ENCODE data around the gene LIMS2.

The LIMS2 gene

DNA sequence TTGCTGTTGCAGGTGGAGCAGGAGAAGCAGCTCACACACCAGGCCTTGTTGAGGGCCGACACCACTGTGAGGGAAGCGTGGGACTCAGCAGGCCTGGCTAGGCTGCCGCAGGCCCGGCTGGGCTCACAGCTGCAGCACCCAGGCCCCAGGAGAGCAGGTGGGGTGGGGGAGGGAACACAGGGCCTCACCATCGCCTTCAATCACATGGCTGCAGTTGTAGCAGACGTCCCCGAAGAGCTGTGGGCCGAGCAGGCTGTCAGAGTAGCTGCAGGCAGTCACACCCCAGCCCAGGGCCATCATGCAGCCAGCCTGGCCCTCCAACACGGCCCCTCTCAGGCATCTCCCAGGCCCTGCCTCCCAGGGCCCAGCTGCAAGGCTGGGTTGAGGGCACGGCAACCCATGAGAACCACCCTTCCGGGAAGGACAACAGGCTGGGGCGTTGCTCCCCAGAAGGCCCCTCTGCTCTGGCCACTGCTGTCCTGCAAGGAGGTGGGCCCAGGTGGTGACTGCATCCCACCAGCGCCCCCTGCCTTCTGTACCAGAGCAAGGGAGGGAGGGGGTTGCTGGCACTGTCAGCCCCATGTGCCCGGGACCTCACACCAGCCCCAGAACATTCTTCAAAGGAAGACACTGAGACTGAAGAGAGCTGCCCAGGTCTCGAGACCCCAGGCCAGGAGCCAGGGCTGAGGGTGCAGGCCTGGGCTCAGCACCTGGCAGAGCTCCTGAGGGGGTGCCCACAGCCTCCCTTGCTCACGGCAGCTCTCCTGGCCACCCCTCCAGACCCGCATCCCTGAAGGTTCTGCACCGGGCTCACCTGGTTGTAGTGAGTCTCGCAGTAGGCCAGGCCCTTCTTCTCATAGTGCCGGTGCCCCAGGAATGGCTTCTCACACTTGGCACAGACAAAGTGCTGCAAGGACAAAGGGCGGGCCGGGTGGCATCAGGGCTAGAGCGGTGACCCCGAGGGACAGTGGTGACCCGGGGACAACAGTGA is 35.0 kb downstream of the LIMS2 start:
- H3K4me1 Mint-ChIP-seq = peaks cover 68% of the 10 kb centered on the region
- no peaks in the 10 kb centered on the region for H3K9me3 Mint-ChIP-seq
- H3K4me3 Mint-ChIP-seq = peak overlapping the region; percentile 10
- peak; percentile 80 for ATAC-seq
- no peaks in the 10 kb centered on the region for H3K27me3 Mint-ChIP-seq
- peak overlapping the region; percentile 97 for H3K27ac Mint-ChIP-seq
- H3K36me3 Mint-ChIP-seq = no peaks in the 10 kb centered on the region

GRCh38 chr2:127639111-127639474 is 36.2 kb downstream of the LIMS2 start:
- no peak for ATAC-seq
- Mint-ChIP-seq H3K36me3 (no peaks in the 10 kb centered on the region), H3K27me3 (no peaks in the 10 kb centered on the region), H3K9me3 (no peaks in the 10 kb centered on the region), H3K4me3 (no peak overlapping the region), H3K27ac (peak overlapping the region; percentile 97), H3K4me1 (peaks cover 79% of the 10 kb centered on the region)

DNA sequence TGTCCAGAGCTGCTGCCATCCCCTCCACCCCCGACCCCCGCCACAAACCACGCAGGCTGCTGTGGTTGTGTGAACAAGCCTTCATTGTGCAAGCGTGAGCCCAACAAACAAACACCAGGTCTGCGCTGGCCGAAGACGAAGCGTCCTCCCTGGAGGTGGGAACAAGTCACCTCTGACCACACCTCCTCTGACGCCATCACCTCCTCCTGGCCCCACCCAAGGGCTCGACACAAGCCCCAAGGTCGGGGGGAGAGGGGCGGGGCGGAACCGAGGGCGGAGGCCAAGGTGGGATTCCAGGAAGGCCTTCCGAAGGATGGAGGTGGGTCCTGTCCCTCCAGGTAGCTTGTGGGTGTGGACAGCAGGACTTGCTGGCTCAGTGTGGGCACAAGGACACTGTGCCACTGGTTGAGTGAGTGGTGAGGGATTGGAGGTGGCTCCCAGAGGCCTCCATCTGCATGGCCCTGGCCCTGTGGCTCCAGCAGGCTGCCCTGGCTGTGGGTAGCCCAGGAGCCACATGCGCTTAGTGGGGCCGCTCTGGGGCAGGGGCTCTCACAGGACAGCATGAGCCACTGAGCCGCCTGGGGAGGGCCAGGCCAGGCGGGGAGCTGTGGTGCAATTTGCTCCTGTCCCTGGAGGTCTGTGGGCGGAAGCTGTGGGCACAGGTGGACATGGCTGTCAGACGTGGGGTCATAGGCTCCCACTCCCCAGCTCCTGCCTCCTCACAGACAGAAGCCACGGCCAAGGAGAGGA is 36.8 kb downstream of the LIMS2 start:
- no peaks in the 10 kb centered on the region for H3K36me3 Mint-ChIP-seq
- peaks cover 80% of the 10 kb centered on the region for H3K4me1 Mint-ChIP-seq
- no peaks in the 10 kb centered on the region for H3K9me3 Mint-ChIP-seq
- no peaks in the 10 kb centered on the region for H3K27me3 Mint-ChIP-seq
- no peak for ATAC-seq
- peak overlapping the region; percentile 97 for H3K27ac Mint-ChIP-seq
- no peak overlapping the region for H3K4me3 Mint-ChIP-seq

DNA sequence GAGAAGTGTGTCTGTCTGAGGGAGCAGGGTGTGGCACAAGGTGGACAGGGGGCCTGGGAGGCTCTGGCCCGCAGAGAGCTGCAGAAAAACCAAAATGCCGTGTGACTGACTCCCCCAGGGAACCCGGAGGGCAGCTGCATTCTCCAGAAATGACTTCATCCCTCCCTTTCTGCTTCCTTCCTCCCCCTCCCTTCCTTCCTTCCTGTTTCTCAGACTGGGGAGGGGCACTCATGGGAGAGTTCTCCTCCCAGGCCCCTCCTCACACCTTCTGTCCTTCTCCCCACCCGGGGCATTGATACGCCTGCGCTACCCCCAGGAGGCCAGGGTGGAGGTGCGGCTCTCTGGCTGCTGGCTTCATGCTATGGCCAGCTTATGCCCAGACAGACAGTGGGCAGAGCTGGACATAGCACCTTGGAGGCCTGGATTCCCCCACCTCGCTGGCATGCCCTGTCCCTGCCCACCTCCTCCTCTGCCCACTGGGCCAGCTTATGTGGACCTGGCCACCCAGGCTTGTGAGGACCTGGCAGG is 37.5 kb downstream of the LIMS2 start:
- ATAC-seq = peak; percentile 1
- no peaks in the 10 kb centered on the region for H3K9me3 Mint-ChIP-seq
- no peak overlapping the region for H3K4me3 Mint-ChIP-seq
- H3K27me3 Mint-ChIP-seq = no peaks in the 10 kb centered on the region
- no peaks in the 10 kb centered on the region for H3K36me3 Mint-ChIP-seq
- H3K4me1 Mint-ChIP-seq = peaks cover 88% of the 10 kb centered on the region
- H3K27ac Mint-ChIP-seq = peak overlapping the region; percentile 97

DNA sequence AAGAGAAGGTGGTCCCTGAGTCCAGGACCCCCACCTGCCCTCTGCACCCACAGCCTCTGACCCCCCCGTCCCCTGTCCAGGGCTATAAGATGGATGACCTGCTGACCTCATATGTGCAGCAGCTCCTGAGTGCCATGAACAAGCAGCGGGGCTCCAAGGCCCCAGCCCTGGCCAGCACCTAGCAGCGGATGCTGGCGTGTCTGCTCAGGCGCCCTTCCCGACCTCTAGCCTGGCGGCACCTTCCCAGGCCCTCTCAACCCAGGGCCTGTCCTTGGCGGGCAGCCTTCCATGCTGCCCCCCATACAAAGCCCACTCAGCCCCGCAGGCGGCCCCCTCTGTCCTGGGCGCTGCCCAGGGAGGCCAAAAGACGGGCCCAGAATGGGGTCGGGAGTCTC is 38.1 kb downstream of the LIMS2 start:
- no peak overlapping the region for H3K4me3 Mint-ChIP-seq
- H3K27ac Mint-ChIP-seq = peak overlapping the region; percentile 97
- H3K27me3 Mint-ChIP-seq = no peaks in the 10 kb centered on the region
- no peaks in the 10 kb centered on the region for H3K36me3 Mint-ChIP-seq
- ATAC-seq = no peak
- H3K9me3 Mint-ChIP-seq = no peaks in the 10 kb centered on the region
- peaks cover 93% of the 10 kb centered on the region for H3K4me1 Mint-ChIP-seq

GRCh38 chr2:127636248-127637235 is 38.8 kb downstream of the LIMS2 start:
- no peaks in the 10 kb centered on the region for H3K9me3 Mint-ChIP-seq
- no peaks in the 10 kb centered on the region for H3K36me3 Mint-ChIP-seq
- peaks cover 97% of the 10 kb centered on the region for H3K4me1 Mint-ChIP-seq
- ATAC-seq = no peak
- no peaks in the 10 kb centered on the region for H3K27me3 Mint-ChIP-seq
- H3K4me3 Mint-ChIP-seq = no peak overlapping the region
- peak overlapping the region; percentile 97 for H3K27ac Mint-ChIP-seq

GRCh38 chr2:127635380-127636237 is 39.7 kb downstream of the LIMS2 start:
- no peaks in the 10 kb centered on the region for H3K9me3 Mint-ChIP-seq
- H3K36me3 Mint-ChIP-seq = no peaks in the 10 kb centered on the region
- H3K27ac Mint-ChIP-seq = peak overlapping the region; percentile 97
- no peak for ATAC-seq
- H3K4me1 Mint-ChIP-seq = peaks cover 99% of the 10 kb centered on the region
- H3K4me3 Mint-ChIP-seq = peak overlapping the region; percentile 14
- H3K27me3 Mint-ChIP-seq = no peaks in the 10 kb centered on the region

- peak overlapping the region; percentile 14 for H3K4me3 Mint-ChIP-seq
- no peak for ATAC-seq
- H3K27me3 Mint-ChIP-seq = no peaks in the 10 kb centered on the region
- no peaks in the 10 kb centered on the region for H3K36me3 Mint-ChIP-seq
- H3K4me1 Mint-ChIP-seq = peaks cover 99% of the 10 kb centered on the region
- peak overlapping the region; percentile 97 for H3K27ac Mint-ChIP-seq
- H3K9me3 Mint-ChIP-seq = no peaks in the 10 kb centered on the region
Measured at GRCh38 chr2:127634626-127635379, 40.5 kb downstream of the LIMS2 start.

DNA sequence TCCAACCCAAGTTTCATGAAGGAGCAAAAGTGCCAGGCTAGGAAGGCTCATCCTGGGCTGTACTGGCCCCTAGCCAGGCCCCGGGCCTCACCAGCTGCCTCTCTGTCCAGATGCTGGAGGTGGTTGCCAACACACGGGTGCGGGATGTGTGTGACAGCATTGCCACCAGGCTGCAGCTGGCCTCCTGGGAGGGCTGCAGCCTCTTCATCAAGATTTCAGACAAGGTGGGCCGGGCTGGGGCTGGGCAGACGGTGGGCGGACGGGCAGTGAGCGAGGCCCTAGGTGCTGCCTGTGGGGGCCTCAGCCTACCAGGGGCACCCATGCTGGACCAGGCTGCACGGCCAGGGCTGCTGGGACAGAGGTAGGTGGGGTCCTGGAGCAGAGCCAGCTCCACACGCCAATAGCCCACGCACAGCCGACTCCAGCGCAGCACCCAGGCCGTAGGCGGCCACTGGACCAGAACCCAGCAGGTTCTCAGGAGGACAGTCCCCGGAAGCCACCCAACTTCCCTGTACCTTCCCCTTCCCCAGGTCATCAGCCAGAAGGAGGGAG is 41.2 kb downstream of the LIMS2 start:
- Mint-ChIP-seq H3K27ac (peak overlapping the region; percentile 97), H3K27me3 (no peaks in the 10 kb centered on the region), H3K36me3 (no peaks in the 10 kb centered on the region), H3K4me1 (peaks cover 97% of the 10 kb centered on the region), H3K4me3 (peak overlapping the region; percentile 47), H3K9me3 (no peaks in the 10 kb centered on the region)
- no peak for ATAC-seq

- H3K9me3 Mint-ChIP-seq = no peaks in the 10 kb centered on the region
- H3K36me3 Mint-ChIP-seq = no peaks in the 10 kb centered on the region
- no peak for ATAC-seq
- peak overlapping the region; percentile 47 for H3K4me3 Mint-ChIP-seq
- peak overlapping the region; percentile 97 for H3K27ac Mint-ChIP-seq
- H3K4me1 Mint-ChIP-seq = peaks cover 92% of the 10 kb centered on the region
- no peaks in the 10 kb centered on the region for H3K27me3 Mint-ChIP-seq
Measured at GRCh38 chr2:127633556-127634065, 41.7 kb downstream of the LIMS2 start.

GRCh38 chr2:127632592-127633489 is 42.5 kb downstream of the LIMS2 start:
- Mint-ChIP-seq H3K36me3 (no peaks in the 10 kb centered on the region), H3K27me3 (no peaks in the 10 kb centered on the region), H3K4me3 (peak overlapping the region; percentile 41), H3K9me3 (no peaks in the 10 kb centered on the region), H3K27ac (peak overlapping the region; percentile 97), H3K4me1 (peaks cover 84% of the 10 kb centered on the region)
- peak; percentile 80 for ATAC-seq

DNA sequence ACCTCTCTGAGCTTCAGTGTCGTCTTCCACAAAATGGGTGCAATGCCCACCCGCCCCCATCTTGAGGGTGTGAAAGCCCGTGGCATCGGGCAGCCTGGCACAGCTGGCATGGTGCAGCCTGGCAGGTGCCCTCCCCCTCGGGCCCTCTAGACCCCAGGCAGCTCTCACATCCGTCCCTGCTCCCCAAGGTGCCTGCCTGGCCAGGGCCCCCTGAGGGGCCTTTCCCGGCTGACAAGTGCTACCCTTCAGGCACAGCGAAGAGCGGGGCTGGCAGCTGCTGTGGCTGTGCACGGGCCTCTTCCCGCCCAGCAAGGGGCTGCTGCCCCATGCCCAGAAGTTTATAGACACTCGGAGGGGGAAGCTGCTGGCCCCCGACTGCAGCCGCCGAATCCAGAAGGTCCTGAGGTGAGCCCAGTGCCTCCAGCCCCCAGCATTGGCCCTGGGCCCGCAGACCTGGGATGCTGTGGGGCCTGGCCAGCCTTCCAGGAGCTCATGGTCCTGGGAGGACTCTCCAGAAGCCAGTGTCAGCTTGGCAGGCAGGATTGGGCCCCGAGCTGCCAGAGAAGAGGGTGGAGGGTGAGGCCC is 43.2 kb downstream of the LIMS2 start:
- Mint-ChIP-seq H3K27ac (peak overlapping the region; percentile 97), H3K36me3 (no peaks in the 10 kb centered on the region), H3K4me1 (peaks cover 78% of the 10 kb centered on the region), H3K4me3 (no peak overlapping the region), H3K9me3 (no peaks in the 10 kb centered on the region), H3K27me3 (no peaks in the 10 kb centered on the region)
- no peak for ATAC-seq

Measured in stimulated activated memory B cell treated with anti-CD40 and anti-IgM and Interleukin-4, amounts not matched to agents 10 μg/mL and 1 μg/mL and 100 μg/mL, for 72 hours (primary cell).